HepG2 (cell line): ENCODE results near the gene RARG. TPM values are rescaled to one million over a fixed set of nuclear protein-coding genes. Genes with fewer than 3 reads are reported as not detected.

Experiments
- AKAP8 ChIP-seq: sonication (generic); formaldehyde crosslinking; IDR thresholded peaks from 2 replicates; pipeline ENCODE4 v1.5.1; 2020; ENCODE audit warnings: mild to moderate bottlenecking, missing genetic modification reagents
- HCFC1 ChIP-seq: fragments of 150-350 bp; IDR thresholded peaks from 2 replicates; pipeline ENCODE4 v1.6.1; 2014; ENCODE audit warnings: low read depth, low read length
- HIVEP1 ChIP-seq: sonication (generic); formaldehyde crosslinking; IDR thresholded peaks from 2 replicates; pipeline ENCODE4 v1.4.0; 2020; ENCODE audit warnings: mild to moderate bottlenecking, missing genetic modification reagents
- KLF16 ChIP-seq, 2 experiments: sonication (generic) in 1 of 2; formaldehyde crosslinking in 1 of 2; IDR thresholded peaks; 2 replicates each; pipeline versions ENCODE4 v1.6.1 to v1.8.0; 2016 to 2023; ENCODE audit warnings: missing genetic modification reagents in 2 of 2, missing compliant biosample characterization in 1 of 2
- NAIF1 ChIP-seq: sonication (generic); formaldehyde crosslinking; IDR thresholded peaks from 2 replicates; pipeline ENCODE4 v1.5.0; 2020; ENCODE audit warnings: mild to moderate bottlenecking, missing genetic modification reagents, borderline replicate concordance
- ZNF101 ChIP-seq: sonication (generic); formaldehyde crosslinking; IDR thresholded peaks from 2 replicates; pipeline ENCODE4 v1.4.0; 2020; ENCODE audit warnings: mild to moderate bottlenecking, low read depth, missing genetic modification reagents, borderline replicate concordance
- ZNF143 ChIP-seq: sonication (generic); formaldehyde crosslinking; IDR thresholded peaks from 2 replicates; pipeline ENCODE4 v1.4.0; 2020; ENCODE audit warnings: missing genetic modification reagents
- ZNF543 ChIP-seq: sonication (generic); formaldehyde crosslinking; IDR thresholded peaks from 2 replicates; pipeline ENCODE4 v1.4.0; 2020; ENCODE audit warnings: mild to moderate bottlenecking, missing genetic modification reagents
- ZNF619 ChIP-seq: sonication (generic); formaldehyde crosslinking; IDR thresholded peaks from 2 replicates; pipeline ENCODE4 v1.4.0; 2020; ENCODE audit warnings: mild to moderate bottlenecking, missing genetic modification reagents
- polyA plus RNA-seq, 8 experiments: library from polyadenylated mRNA; depleted of rRNA in 3 of 8; stranded (reverse) in 7 of 8; unstranded in 1 of 8; fragments of >200 nt; fragmentation: Illumina TruSeq in 4 of 8; extraction: Trizol in 4 of 8; gene quantifications; 2 replicates each; pipeline versions ENCODE4 v1.2.1 to v1.2.3, GENCODE V29; 2011 to 2016; ENCODE audit warnings: low read depth in 4 of 8, missing spikeins in 1 of 8, mixed read lengths in 1 of 8; ENCODE audit not compliant: insufficient read depth in 1 of 8
- total RNA-seq, 5 experiments: library from RNA; depleted of rRNA; stranded (reverse); fragments of >200 nt; fragmentation: Illumina TruSeq; extraction: Trizol; gene quantifications; 2 replicates each; pipeline ENCODE4 v1.2.3, GENCODE V29; 2016; ENCODE audit warnings: low read depth in 1 of 5
- TF ChIP-seq, protein P1 (sequence below): sonication (generic); formaldehyde crosslinking; IDR thresholded peaks from 2 replicates; pipeline ENCODE4 v1.8.1; 2023; ENCODE audit warnings: mild to moderate bottlenecking, missing genetic modification reagents
- TF ChIP-seq, protein P2 (sequence below): sonication (generic); formaldehyde crosslinking; IDR thresholded peaks from 2 replicates; pipeline ENCODE4 v1.4.0; 2020; ENCODE audit warnings: missing genetic modification reagents, borderline replicate concordance
- TF ChIP-seq, protein P3 (sequence below): sonication (generic); formaldehyde crosslinking; IDR thresholded peaks from 2 replicates; pipeline ENCODE4 v1.8.1; 2022; ENCODE audit warnings: low read depth, mild to moderate bottlenecking, missing genetic modification reagents
- TF ChIP-seq, protein P4 (sequence below): sonication (generic); formaldehyde crosslinking; IDR thresholded peaks from 2 replicates; pipeline ENCODE4 v1.4.0; 2020; ENCODE audit warnings: low read depth, missing genetic modification reagents
- TF ChIP-seq, protein P5 (sequence below): sonication (generic); formaldehyde crosslinking; IDR thresholded peaks from 2 replicates; pipeline ENCODE4 v1.5.0; 2020; ENCODE audit warnings: mild to moderate bottlenecking, missing genetic modification reagents

RARG gene
- total and polyA plus RNA-seq, 2 of the 13 experiments (the other 11 are each of a cell fraction or from before 2014, with no cell fraction given) = 0.77 to 1.5 TPM

DNA sequence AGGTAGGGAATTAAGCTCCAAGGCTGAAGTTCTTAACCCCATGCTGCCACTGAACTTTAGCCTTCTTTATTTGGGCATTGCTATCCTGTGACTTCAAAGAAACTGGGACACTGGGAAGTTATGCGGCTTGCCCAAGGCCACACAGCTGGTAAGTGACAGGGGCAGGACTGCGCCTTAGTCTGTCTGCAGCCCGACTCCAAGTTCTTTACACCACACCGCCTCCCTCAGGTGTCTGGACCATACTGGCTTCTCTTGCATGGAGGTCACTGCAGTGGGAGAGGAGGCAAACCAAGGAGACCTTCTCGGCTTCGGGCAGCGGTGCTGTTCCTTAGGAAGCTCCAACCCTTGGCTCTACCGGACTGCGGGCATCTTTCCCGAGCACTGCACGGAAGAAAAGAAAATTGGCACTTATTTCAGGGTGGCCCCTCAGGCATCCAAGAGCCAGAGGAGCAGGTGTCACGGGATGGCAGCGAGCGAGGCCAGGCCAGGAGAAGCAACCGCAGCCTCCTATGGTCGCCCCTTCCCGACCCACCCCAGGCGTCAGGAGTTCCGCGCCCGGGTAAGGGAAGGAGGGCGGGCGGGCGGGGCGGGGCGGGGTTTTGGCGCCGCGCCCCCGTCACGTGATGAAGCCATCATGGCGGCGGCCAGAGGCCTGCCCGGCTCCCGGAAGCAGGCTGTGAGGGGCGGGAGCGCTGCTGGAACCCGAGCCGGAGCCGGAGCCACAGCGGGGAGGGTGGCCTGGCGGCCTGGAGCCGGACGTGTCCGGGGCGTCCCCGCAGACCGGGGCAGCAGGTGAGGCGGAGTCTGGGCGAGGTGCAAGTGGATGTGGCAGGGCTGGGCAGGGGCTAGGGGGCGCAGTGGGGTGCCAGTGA is 19.7 kb upstream of the RARG start (continued):
- TF ChIP-seq ZNF143 (CRISPR knock-in tag) (peak; percentile 2; the same call in 1 of the 2 replicates), KLF16 (CRISPR knock-in tag; IDR thresholded peaks at IDR 0.05) (peak in 1 of 2 experiments; percentile 41; a peak in 1 of 4 replicates), NAIF1 (CRISPR knock-in tag) (no peak), HIVEP1 (CRISPR knock-in tag) (peak; percentile 23; the same call in 1 of the 2 replicates), ZNF101 (CRISPR knock-in tag) (no peak), HCFC1 (no peak), AKAP8 (CRISPR knock-in tag) (peak; percentile 47; the same call in 1 of the 2 replicates), ZNF543 (CRISPR knock-in tag) (0 out of 2 replicates have a peak, but pooled peaks have one; percentile 16), ZNF619 (CRISPR knock-in tag) (peak; percentile 69; the same call in 1 of the 2 replicates)
- TF ChIP-seq, protein P1, sequence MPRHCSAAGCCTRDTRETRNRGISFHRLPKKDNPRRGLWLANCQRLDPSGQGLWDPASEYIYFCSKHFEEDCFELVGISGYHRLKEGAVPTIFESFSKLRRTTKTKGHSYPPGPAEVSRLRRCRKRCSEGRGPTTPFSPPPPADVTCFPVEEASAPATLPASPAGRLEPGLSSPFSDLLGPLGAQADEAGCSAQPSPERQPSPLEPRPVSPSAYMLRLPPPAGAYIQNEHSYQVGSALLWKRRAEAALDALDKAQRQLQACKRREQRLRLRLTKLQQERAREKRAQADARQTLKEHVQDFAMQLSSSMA (CRISPR knock-in tag) = no peak
- TF ChIP-seq, protein P2, sequence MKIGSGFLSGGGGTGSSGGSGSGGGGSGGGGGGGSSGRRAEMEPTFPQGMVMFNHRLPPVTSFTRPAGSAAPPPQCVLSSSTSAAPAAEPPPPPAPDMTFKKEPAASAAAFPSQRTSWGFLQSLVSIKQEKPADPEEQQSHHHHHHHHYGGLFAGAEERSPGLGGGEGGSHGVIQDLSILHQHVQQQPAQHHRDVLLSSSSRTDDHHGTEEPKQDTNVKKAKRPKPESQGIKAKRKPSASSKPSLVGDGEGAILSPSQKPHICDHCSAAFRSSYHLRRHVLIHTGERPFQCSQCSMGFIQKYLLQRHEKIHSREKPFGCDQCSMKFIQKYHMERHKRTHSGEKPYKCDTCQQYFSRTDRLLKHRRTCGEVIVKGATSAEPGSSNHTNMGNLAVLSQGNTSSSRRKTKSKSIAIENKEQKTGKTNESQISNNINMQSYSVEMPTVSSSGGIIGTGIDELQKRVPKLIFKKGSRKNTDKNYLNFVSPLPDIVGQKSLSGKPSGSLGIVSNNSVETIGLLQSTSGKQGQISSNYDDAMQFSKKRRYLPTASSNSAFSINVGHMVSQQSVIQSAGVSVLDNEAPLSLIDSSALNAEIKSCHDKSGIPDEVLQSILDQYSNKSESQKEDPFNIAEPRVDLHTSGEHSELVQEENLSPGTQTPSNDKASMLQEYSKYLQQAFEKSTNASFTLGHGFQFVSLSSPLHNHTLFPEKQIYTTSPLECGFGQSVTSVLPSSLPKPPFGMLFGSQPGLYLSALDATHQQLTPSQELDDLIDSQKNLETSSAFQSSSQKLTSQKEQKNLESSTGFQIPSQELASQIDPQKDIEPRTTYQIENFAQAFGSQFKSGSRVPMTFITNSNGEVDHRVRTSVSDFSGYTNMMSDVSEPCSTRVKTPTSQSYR (CRISPR knock-in tag) = no peak
- TF ChIP-seq, protein P3, sequence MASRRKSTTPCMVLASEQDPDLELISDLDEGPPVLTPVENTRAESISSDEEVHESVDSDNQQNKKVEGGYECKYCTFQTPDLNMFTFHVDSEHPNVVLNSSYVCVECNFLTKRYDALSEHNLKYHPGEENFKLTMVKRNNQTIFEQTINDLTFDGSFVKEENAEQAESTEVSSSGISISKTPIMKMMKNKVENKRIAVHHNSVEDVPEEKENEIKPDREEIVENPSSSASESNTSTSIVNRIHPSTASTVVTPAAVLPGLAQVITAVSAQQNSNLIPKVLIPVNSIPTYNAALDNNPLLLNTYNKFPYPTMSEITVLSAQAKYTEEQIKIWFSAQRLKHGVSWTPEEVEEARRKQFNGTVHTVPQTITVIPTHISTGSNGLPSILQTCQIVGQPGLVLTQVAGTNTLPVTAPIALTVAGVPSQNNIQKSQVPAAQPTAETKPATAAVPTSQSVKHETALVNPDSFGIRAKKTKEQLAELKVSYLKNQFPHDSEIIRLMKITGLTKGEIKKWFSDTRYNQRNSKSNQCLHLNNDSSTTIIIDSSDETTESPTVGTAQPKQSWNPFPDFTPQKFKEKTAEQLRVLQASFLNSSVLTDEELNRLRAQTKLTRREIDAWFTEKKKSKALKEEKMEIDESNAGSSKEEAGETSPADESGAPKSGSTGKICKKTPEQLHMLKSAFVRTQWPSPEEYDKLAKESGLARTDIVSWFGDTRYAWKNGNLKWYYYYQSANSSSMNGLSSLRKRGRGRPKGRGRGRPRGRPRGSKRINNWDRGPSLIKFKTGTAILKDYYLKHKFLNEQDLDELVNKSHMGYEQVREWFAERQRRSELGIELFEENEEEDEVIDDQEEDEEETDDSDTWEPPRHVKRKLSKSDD = 0 out of 2 replicates have a peak, but pooled peaks have one; percentile 66
- TF ChIP-seq, protein P4, sequence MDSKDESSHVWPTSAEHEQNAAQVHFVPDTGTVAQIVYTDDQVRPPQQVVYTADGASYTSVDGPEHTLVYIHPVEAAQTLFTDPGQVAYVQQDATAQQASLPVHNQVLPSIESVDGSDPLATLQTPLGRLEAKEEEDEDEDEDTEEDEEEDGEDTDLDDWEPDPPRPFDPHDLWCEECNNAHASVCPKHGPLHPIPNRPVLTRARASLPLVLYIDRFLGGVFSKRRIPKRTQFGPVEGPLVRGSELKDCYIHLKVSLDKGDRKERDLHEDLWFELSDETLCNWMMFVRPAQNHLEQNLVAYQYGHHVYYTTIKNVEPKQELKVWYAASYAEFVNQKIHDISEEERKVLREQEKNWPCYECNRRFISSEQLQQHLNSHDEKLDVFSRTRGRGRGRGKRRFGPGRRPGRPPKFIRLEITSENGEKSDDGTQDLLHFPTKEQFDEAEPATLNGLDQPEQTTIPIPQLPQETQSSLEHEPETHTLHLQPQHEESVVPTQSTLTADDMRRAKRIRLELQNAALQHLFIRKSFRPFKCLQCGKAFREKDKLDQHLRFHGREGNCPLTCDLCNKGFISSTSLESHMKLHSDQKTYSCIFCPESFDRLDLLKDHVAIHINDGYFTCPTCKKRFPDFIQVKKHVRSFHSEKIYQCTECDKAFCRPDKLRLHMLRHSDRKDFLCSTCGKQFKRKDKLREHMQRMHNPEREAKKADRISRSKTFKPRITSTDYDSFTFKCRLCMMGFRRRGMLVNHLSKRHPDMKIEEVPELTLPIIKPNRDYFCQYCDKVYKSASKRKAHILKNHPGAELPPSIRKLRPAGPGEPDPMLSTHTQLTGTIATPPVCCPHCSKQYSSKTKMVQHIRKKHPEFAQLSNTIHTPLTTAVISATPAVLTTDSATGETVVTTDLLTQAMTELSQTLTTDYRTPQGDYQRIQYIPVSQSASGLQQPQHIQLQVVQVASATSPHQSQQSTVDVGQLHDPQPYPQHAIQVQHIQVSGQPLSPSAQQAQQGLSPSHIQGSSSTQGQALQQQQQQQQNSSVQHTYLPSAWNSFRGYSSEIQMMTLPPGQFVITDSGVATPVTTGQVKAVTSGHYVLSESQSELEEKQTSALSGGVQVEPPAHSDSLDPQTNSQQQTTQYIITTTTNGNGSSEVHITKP (CRISPR knock-in tag) = no peak; the same call in 1 of the 2 replicates
- TF ChIP-seq, protein P5, sequence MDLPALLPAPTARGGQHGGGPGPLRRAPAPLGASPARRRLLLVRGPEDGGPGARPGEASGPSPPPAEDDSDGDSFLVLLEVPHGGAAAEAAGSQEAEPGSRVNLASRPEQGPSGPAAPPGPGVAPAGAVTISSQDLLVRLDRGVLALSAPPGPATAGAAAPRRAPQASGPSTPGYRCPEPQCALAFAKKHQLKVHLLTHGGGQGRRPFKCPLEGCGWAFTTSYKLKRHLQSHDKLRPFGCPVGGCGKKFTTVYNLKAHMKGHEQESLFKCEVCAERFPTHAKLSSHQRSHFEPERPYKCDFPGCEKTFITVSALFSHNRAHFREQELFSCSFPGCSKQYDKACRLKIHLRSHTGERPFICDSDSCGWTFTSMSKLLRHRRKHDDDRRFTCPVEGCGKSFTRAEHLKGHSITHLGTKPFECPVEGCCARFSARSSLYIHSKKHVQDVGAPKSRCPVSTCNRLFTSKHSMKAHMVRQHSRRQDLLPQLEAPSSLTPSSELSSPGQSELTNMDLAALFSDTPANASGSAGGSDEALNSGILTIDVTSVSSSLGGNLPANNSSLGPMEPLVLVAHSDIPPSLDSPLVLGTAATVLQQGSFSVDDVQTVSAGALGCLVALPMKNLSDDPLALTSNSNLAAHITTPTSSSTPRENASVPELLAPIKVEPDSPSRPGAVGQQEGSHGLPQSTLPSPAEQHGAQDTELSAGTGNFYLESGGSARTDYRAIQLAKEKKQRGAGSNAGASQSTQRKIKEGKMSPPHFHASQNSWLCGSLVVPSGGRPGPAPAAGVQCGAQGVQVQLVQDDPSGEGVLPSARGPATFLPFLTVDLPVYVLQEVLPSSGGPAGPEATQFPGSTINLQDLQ (CRISPR knock-in tag) = peak; percentile 86
